NCI-H446 (cell line): ENCODE results near the gene RBM10.
A peak's percentile ranks its signal among the peaks of the same experiment; 100 is the strongest.

Source experiments
- DNase-seq, 2 experiments: peaks; one replicate each; lab custom pipeline; 2025; lab: John Stamatoyannopoulos, UW

Gene RBM10

GRCh38 chrX:47174846-47175587 lies 30.0 kb downstream of the RBM10 start:
- no peak for DNase-seq

GRCh38 chrX:47175588-47175980 lies 30.6 kb downstream of the RBM10 start:
- no peak for DNase-seq

- DNase-seq: no peak
These were observed 31.2 kb downstream of the RBM10 start for GRCh38 chrX:47176101-47176740.

- no peak for DNase-seq
These were observed 32.1 kb downstream of the RBM10 start for GRCh38 chrX:47177079-47177478.

GRCh38 chrX:47178337-47178736 lies 33.3 kb downstream of the RBM10 start:
- no peak for DNase-seq

GRCh38 chrX:47179221-47179927 lies 34.4 kb downstream of the RBM10 start:
- no peak for DNase-seq

GRCh38 chrX:47179928-47180255 lies 34.9 kb downstream of the RBM10 start:
- DNase-seq: no peak

- no peak for DNase-seq
These were observed 35.3 kb downstream of the RBM10 start for GRCh38 chrX:47180346-47180745.

GRCh38 chrX:47181301-47181700 lies 36.3 kb downstream of the RBM10 start:
- DNase-seq: no peak

GRCh38 chrX:47182106-47182700 lies 37.2 kb downstream of the RBM10 start:
- DNase-seq: no peak

- no peak for DNase-seq
These were observed 39.5 kb downstream of the RBM10 start for GRCh38 chrX:47184486-47184885.

GRCh38 chrX:47185241-47185640 lies 40.2 kb downstream of the RBM10 start:
- no peak for DNase-seq

- DNase-seq: no peak
These were observed 41.2 kb downstream of the RBM10 start for GRCh38 chrX:47186096-47186740.

- no peak for DNase-seq
These were observed 42.2 kb downstream of the RBM10 start for GRCh38 chrX:47187106-47187677.

GRCh38 chrX:47189906-47190305 lies 44.9 kb downstream of the RBM10 start:
- DNase-seq: no peak

- DNase-seq: peak; percentile 86 to 92
These were observed 45.6 kb downstream of the RBM10 start for GRCh38 chrX:47190445-47191269.

- peak in 1 of 2 experiments; percentile 5 for DNase-seq
These were observed 46.3 kb downstream of the RBM10 start for GRCh38 chrX:47191331-47191730.

- DNase-seq: no peak
These were observed 46.9 kb downstream of the RBM10 start for GRCh38 chrX:47191806-47192401.

- DNase-seq: peak; percentile 87 to 96
These were observed 48.6 kb downstream of the RBM10 start, which contains the start of gene UBA1 for GRCh38 chrX:47193475-47194193. Gene UBA1, plus strand, starts transcription at chrX:47193829. Its CDS starts 4,974 bp downstream, at chrX:47198803.
